ENCODE results near the gene PACRG. TPM values are rescaled to one million over a fixed set of nuclear protein-coding genes. Genes with fewer than 3 reads are reported as not detected.
"Not testable (repeated sequence)": the region's sequence is repeated elsewhere in the genome, so short reads cannot be mapped to it uniquely, and the experiment has no call there.

The PACRG gene
- total RNA-seq, 1 donor from 2014 or later = 4.3 TPM

DNA sequence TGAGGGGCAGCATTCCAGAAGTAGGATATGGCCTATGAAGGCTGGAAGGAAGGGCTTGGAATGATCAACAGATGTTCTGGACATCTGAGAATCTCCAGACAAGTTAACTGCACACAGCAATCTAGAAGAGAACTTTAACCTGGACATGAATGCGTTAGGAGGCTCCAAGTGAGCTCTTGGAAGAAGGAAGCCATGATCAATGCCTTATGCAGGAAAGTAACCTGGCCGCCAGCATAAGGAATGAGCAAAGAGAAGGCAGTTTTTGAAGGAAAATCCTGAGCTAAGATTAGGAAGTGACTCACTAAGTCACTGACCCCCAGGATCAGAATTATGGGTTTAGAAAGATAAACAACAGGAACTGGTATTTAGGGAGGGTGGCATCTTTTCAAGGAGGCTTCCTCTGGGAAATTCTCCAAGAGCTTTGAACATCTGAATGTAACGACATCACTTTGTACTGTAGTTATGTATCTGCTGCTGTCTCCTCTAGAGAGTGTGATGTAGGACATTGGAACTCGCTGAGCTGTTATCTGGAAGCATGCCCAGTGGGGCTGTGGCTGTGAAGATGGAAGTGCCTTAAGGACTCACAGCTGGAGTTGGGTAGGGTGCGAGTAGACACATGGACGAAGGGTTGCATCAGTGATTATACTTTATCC, 236.8 kb downstream of the PACRG start:
- no peak for DNase-seq (ENCODE audit: low spot score)

DNA sequence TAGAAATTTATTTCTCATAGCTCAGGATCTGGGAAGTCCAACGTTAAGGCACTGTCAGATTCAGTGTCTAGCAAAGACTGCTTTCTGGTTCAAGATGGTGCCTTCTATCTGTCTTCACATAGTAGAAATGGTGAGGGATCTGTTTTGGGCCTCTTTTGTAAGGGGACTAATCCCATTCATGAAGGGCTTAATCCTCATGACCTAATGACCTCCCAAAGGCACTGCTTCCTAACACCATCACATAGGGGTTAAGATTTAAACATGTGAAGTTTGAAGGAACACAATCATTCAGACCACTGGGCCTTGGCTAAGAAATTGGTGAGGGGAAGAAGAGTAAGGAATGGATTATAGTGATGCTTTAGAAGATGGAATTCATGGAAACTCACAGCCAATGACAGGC, 237.6 kb downstream of the PACRG start:
- intact Hi-C loops (cut with DNase I) = no loop called here
- ATAC-seq (no peak), DNase-seq (ENCODE audit: low spot score) (no peak)

More for the DNA sequence above, 236.8 kb downstream of the PACRG start:
- intact Hi-C loops (cut with DNase I) = no loop called here
- ATAC-seq = peak; percentile 65

- DNase-seq (ENCODE audit: low spot score) (no peak), ATAC-seq (no peak)
- intact Hi-C loops (cut with DNase I) = no loop called here
Observed at GRCh38 chr6:162970246-162970645, 242.5 kb downstream of the PACRG start.

- intact Hi-C loops (cut with DNase I) = no loop called here
- ATAC-seq = no peak
- no peak for DNase-seq (ENCODE audit: low spot score)
Observed at GRCh38 chr6:162971356-162971755, 243.6 kb downstream of the PACRG start.

DNA sequence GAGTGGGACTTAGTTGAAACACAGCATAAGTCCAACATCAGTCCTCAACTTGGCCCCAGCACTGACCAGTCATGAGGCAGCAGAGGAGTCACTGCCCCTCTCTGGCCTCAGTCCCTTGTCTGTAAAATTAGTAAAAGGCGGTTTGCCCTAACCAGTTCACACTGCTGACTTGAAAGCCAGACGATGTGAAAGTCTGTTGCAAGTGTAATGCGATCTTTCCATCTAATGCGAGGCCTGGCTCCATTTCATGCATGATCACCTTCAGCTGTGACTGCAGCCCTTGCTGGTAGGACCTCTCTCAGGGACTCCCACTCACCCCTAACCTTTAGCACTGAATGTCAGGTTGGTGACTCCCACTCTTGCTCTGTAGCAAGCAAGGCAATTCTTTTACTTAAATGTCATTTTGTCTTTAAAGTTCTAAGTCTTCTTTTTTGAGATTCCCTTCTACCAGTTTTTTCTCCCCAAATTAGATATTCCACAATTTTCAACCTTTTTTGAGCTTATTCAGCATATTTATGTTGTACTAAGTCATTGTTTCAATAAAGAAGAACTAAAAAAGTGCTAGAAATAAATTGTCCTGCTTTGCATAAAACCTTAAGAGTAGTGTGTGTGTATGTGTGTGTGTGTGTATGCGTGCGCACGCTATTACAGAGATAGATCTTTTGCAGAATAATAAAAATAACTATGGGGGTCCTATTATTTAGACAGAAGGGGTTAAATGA, 245.5 kb downstream of the PACRG start:
- intact Hi-C loops (cut with DNase I) = no loop called here
- no peak for DNase-seq (ENCODE audit: low spot score)
- ATAC-seq = no peak

- ATAC-seq (no peak), DNase-seq (ENCODE audit: low spot score) (no peak)
- intact Hi-C loops (cut with DNase I) = no loop called here
Observed at GRCh38 chr6:162973980-162974379, 246.2 kb downstream of the PACRG start.

DNA sequence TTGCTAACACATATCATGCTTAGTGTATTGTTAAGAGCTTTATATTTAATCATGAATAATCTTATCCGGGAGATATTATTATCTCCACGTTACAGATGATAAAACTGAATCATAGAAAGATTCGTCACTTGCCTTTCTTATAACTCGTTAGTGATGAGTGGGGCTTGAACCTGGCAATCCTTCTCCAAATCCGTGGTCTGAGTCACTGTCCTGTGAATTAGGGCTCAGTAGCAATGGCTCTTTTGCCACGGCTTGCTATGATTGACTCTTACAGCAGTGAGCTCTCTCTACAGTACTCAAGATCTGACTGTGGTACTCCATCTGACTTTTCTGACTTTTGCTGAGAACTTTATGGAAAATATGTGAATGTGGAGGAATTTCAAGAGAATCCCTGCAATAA, 246.9 kb downstream of the PACRG start:
- DNase-seq (ENCODE audit: low spot score) (no peak), ATAC-seq (no peak)
- intact Hi-C loops (cut with DNase I) = no loop called here

- intact Hi-C loops (cut with DNase I) = no loop called here
- ATAC-seq (no peak), DNase-seq (ENCODE audit: low spot score) (no peak)
Observed at GRCh38 chr6:162976141-162976540, 248.4 kb downstream of the PACRG start.

DNA sequence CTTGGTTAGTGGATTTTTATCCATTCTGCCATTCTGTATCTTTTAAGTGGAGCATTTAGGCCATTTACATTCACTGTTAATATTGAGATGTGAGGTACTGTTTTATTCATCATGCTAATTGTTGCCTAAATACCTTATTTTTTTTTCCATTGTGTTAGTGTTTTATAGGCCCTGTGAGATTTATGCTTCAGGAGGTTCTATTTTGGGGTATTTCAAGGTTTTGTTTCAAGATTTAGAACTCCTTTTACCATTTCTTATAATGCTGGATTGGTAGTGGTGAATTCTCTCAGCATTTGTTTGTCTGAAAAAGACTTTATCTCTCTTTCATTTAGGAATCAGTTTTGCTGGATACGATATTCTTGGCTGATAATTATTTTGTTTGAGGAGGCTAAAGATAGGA, 255.5 kb downstream of the PACRG start:
- intact Hi-C loops (cut with DNase I); ATAC-seq; DNase-seq (ENCODE audit: low spot score): not testable (repeated sequence)

GRCh38 chr6:162998777-162999176, 271.0 kb downstream of the PACRG start:
- intact Hi-C loops (cut with DNase I) = no loop called here
- ATAC-seq (no peak), DNase-seq (ENCODE audit: low spot score) (no peak)

DNA sequence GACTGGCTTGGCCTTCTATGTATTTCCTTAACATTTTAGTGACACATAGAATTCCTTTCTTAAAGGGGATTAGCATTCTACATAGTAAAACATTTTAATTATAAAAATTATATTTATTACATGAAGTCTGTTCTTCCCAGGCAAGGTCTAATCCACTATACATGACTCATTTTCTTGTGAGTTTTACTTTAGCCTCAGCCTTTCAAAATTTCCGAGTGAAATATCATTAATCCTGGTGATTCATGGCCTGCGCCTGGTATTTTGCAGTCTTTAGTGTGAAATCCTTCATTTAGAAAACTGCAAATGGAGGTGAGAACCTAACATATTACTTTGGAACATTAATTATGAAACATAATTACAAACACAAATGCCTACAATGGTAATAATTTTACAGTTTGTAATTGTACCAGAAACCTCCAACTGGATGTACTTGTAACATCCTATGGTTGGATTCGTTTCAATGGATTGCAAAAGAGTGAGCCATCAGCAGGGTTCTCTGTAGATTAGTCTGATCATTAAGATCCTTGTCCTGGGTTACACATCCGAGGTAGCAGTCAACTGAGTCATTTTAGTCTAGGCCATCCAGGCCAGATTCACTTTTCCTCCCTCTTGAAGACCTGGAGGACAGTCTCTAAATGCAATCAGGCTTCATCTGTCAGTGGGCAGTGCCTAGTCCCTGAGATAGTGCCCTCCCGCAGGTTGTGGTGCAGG, 272.0 kb downstream of the PACRG start:
- no peak for ATAC-seq
- DNase-seq (ENCODE audit: low spot score) = no peak
- intact Hi-C loops (cut with DNase I) = no loop called here

- intact Hi-C loops (cut with DNase I) = no loop called here
- no peak for ATAC-seq
- DNase-seq (ENCODE audit: low spot score) = no peak
Observed at GRCh38 chr6:163001330-163001729, 273.6 kb downstream of the PACRG start.

- no peak for ATAC-seq
- DNase-seq (ENCODE audit: low spot score) = no peak
- intact Hi-C loops (cut with DNase I) = no loop called here
Observed at GRCh38 chr6:163008186-163008585, 280.4 kb downstream of the PACRG start.

DNA sequence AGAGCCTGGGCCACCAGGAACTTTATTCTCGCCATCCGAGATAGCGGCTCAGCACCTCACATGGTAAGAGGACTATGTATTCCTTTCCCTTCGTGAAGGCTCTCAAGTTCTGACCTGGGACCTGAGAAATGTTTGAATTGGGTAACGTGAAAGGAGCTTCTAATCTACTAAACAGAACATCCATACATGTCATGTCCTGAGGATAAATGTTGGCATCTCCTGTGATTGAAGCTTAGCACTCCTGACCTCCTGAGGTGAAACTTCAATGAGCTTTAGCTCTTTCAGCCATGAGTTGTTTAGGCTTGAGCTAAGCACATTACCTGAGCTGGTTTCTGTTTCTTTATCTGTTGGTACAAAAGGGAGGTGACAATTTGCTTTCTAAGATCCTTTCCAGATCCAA, 280.9 kb downstream of the PACRG start:
- intact Hi-C loops (cut with DNase I) = no loop called here
- no peak for DNase-seq (ENCODE audit: low spot score)
- no peak for ATAC-seq

DNA sequence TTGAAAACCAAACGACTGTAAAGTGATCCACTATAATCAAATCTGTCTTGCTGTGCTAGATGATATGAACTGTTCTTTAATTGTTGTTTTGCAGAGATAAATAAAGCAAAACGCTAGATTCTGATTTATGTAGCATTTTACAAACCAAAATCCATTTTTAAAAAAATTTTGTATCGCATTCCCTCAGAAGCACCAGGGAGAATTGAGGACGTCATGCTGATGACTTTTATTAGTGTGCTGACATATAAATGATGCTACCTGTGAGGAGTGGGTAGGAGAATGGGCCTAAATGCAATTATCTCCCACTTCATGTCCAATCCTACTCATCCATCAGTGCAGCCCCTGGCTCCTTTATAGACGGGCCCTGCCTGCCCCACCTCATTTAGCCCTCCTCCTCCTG, 282.4 kb downstream of the PACRG start:
- intact Hi-C loops (cut with DNase I) = no loop called here
- ATAC-seq = no peak
- no peak for DNase-seq (ENCODE audit: low spot score)

- intact Hi-C loops (cut with DNase I) = no loop called here
- no peak for ATAC-seq
- DNase-seq (ENCODE audit: low spot score) = no peak
Observed at GRCh38 chr6:163014736-163015135, 287.0 kb downstream of the PACRG start.

- DNase-seq (ENCODE audit: low spot score) (no peak), ATAC-seq (no peak)
- intact Hi-C loops (cut with DNase I) = no loop called here
Observed at GRCh38 chr6:163017801-163018200, 290.0 kb downstream of the PACRG start.

- DNase-seq (ENCODE audit: low spot score) = no peak
- intact Hi-C loops (cut with DNase I) = no loop called here
- no peak for ATAC-seq
Observed at GRCh38 chr6:163019926-163020325, 292.2 kb downstream of the PACRG start.

GRCh38 chr6:163021054-163021453, 293.3 kb downstream of the PACRG start:
- DNase-seq (ENCODE audit: low spot score) = no peak
- intact Hi-C loops (cut with DNase I) = no loop called here
- peak; percentile 15 for ATAC-seq

DNA sequence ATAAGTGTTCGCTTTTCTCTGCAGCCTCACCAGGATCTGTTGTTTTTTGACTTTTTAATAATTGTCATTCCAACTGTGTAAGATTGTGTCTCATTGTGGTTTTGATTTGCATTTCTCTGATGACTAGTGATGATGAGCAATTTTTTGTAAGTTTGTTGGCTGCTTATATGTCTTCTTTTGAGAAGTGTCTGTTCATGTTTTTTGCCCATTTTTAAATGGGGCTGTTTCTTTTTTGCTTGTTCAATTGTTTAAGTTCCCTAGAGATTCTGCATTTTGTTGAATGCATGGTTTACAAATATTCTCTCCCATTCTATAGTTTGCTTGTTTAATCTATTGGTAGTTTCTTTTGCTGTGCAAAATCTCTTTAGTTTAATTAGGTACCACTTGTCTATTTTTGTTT, 295.9 kb downstream of the PACRG start:
- DNase-seq (ENCODE audit: low spot score) (no peak), ATAC-seq (no peak)
- intact Hi-C loops (cut with DNase I) = no loop called here
